Caco-2 (cell line): ENCODE measurements around the gene PKM. TPM values are rescaled to one million over a fixed set of nuclear protein-coding genes. Genes with fewer than 3 reads are reported as not detected.
"Not testable (repeated sequence)": the region's sequence is repeated elsewhere in the genome, so short reads cannot be mapped to it uniquely, and the experiment has no call there.

ENCODE experiments used
- BruUV-seq: library from RNA; stranded (reverse); fragments of 400-500 nt; replicated peaks from 2 replicates; lab custom pipeline; 2021; lab: Mats Ljungman, UMichigan
- CTCF ChIA-PET: fragments of 300-600 bp; sonication (Branson Sonifier 250); formaldehyde crosslinking; loops from one replicate; lab custom pipeline; 2022; ENCODE audit warnings: antibody characterized with exemption; lab: Charles Lee
- POLR2A ChIA-PET: fragments of 300-600 bp; sonication (Branson Sonifier 250); formaldehyde crosslinking; loops from one replicate; lab custom pipeline; 2022; ENCODE audit warnings: antibody characterized with exemption; lab: Charles Lee
- DNase-seq, 2 experiments: peaks; one replicate each; pipeline versions ENCODE4 v3.0.0 to v3.0.0-alpha.2; 2020 to 2022
- H3K27me3 ChIP-seq: replicated peaks from 2 replicates; pipeline ENCODE4 v1.6.0; 2011; ENCODE audit warnings: low read length; ENCODE audit not compliant: control insufficient read depth, insufficient read depth
- H3K36me3 ChIP-seq: 2 replicates; pipeline ENCODE4 v1.5.1; 2011; ENCODE audit warnings: low read length; ENCODE audit not compliant: control insufficient read depth, insufficient read depth
- H3K4me1 ChIP-seq: fragments of 250-450 bp; sonication (Bioruptor Pico); 2 replicates; pipeline ENCODE4 v1.5.1; 2020; ENCODE audit warnings: mild to moderate bottlenecking
- H3K4me3 ChIP-seq: 2 replicates; pipeline ENCODE4 v1.5.1; 2011; ENCODE audit warnings: low read depth, mild to moderate bottlenecking, control low read depth, low read length
- H3K9me3 ChIP-seq: fragments of 250-450 bp; sonication (Bioruptor Pico); 2 replicates; pipeline ENCODE4 v1.5.1; 2020; ENCODE audit warnings: mild to moderate bottlenecking, moderate library complexity
- H3K27ac Mint-ChIP-seq: one replicate; pipeline ENCODE4 v1.8.0; 2022; ENCODE audit warnings: mixed read lengths; ENCODE audit not compliant: unreplicated experiment
- H3K27me3 Mint-ChIP-seq: one replicate; pipeline ENCODE4 v1.8.0; 2022; ENCODE audit warnings: mixed read lengths; ENCODE audit not compliant: insufficient read depth, unreplicated experiment
- H3K36me3 Mint-ChIP-seq: one replicate; pipeline ENCODE4 v1.8.0; 2022; ENCODE audit warnings: mild to moderate bottlenecking, mixed read lengths; ENCODE audit not compliant: insufficient read depth, unreplicated experiment
- H3K4me1 Mint-ChIP-seq: one replicate; pipeline ENCODE4 v1.8.0; 2022; ENCODE audit warnings: low read depth, mixed read lengths; ENCODE audit not compliant: unreplicated experiment
- H3K4me3 Mint-ChIP-seq: one replicate; pipeline ENCODE4 v1.8.0; 2022; ENCODE audit warnings: mild to moderate bottlenecking, moderate library complexity, mixed read lengths; ENCODE audit not compliant: unreplicated experiment
- H3K9me3 Mint-ChIP-seq: one replicate; pipeline ENCODE4 v1.8.0; 2022; ENCODE audit warnings: mixed read lengths; ENCODE audit not compliant: unreplicated experiment
- CTCF ChIP-seq, 2 experiments: fragments of 200-600 bp in 1 of 2; IDR thresholded peaks; 1 replicate in 1 of 2; 2 replicates in 1 of 2; pipeline versions ENCODE4 v1.5.1 to v1.8.0; 2011 to 2022; ENCODE audit warnings: antibody characterized with exemption in 1 of 2, control low read depth in 1 of 2, inconsistent platforms in 1 of 2, low read depth in 1 of 2, low read length in 1 of 2, mild to moderate bottlenecking in 1 of 2, moderate library complexity in 1 of 2; ENCODE audit not compliant: insufficient read depth in 1 of 2, severe bottlenecking in 1 of 2, unreplicated experiment in 1 of 2
- intact Hi-C: fragments of 100-400 bp; cut with micrococcal nuclease; formaldehyde crosslinking; loops from one replicate; pipeline ENCODE4 v1.10.0; 2022; ENCODE audit not compliant: unreplicated experiment
- total RNA-seq: library from RNA; stranded (reverse); gene quantifications from 2 replicates; pipeline ENCODE4 v1.2.3, GENCODE V29; 2022

The PKM gene
- total RNA-seq, 1 experiment from 2014 or later, result 733 TPM

GRCh38 chr15:72276326-72276700 is 45.3 kb upstream of the PKM start:
- no peak overlapping the region for H3K4me3 Mint-ChIP-seq
- DNase-seq, result no peak
- Histone ChIP-seq H3K27me3 (no peaks in the 10 kb centered on the region), H3K4me1 (no peaks in the 10 kb centered on the region), H3K9me3 (no peaks in the 10 kb centered on the region), H3K4me3 (no peak overlapping the region), H3K36me3 (no peaks in the 10 kb centered on the region)
- POLR2A ChIA-PET, result no interaction called here
- no TSS peak for BruUV-seq
- CTCF ChIA-PET, result no interaction called here
- no peaks in the 10 kb centered on the region for H3K9me3 Mint-ChIP-seq
- TF ChIP-seq CTCF (IDR thresholded peaks at IDR 0.05; ENCODE audit: insufficient read depth in 1 of 2, low read depth in 1 of 2, low read length in 1 of 2, severe bottlenecking in 1 of 2, unreplicated experiment in 1 of 2), result no peak
- no peaks in the 10 kb centered on the region for H3K27me3 Mint-ChIP-seq
- no peaks in the 10 kb centered on the region for H3K36me3 Mint-ChIP-seq
- H3K4me1 Mint-ChIP-seq, result no peaks in the 10 kb centered on the region
- intact Hi-C loops, result no loop called here
- no peak overlapping the region for H3K27ac Mint-ChIP-seq

- POLR2A ChIA-PET, H3K9me3 Mint-ChIP-seq, H3K36me3 Mint-ChIP-seq: not testable (repeated sequence)
These were observed 44.8 kb upstream of the PKM start for GRCh38 chr15:72275635-72276325.

GRCh38 chr15:72272997-72273352 is 42.0 kb upstream of the PKM start:
- Mint-ChIP-seq H3K36me3 (peaks cover 11% of the 10 kb centered on the region), H3K4me1 (peaks cover 8% of the 10 kb centered on the region), H3K27me3 (no peaks in the 10 kb centered on the region), H3K4me3 (peak overlapping the region; percentile 83), H3K27ac (no peak overlapping the region), H3K9me3 (no peaks in the 10 kb centered on the region)
- Histone ChIP-seq H3K36me3 (no peaks in the 10 kb centered on the region; the same call in 1 of the 2 replicates), H3K4me1 (peaks cover 4% of the 10 kb centered on the region), H3K4me3 (peak overlapping the region; percentile 8), H3K27me3 (no peaks in the 10 kb centered on the region), H3K9me3 (no peaks in the 10 kb centered on the region)
- BruUV-seq, result no TSS peak
- ChIA-PET CTCF (interaction anchor here (0.6 kb wide), 1 partner anchor 330 kb away, joined by 4 read pairs; no protein-coding TSS in a partner anchor), POLR2A (interaction anchor here (0.7 kb wide), 1 partner anchor 412 kb away, joined by 3 read pairs; no protein-coding TSS in a partner anchor)
- no peak for DNase-seq
- intact Hi-C loops, result loop anchor here (1.0 kb wide), 1 partner anchor 42 kb away; the partner anchor contains the start of gene PKM
- no peak for TF ChIP-seq CTCF (IDR thresholded peaks at IDR 0.05; ENCODE audit: insufficient read depth in 1 of 2, low read depth in 1 of 2, low read length in 1 of 2, severe bottlenecking in 1 of 2, unreplicated experiment in 1 of 2)

More at GRCh38 chr15:72275635-72276325, 44.8 kb upstream of the PKM start:
- DNase-seq, H3K36me3 ChIP-seq, H3K4me3 ChIP-seq, H3K27me3 Mint-ChIP-seq, H3K4me3 Mint-ChIP-seq, BruUV-seq, intact Hi-C loops, H3K27ac Mint-ChIP-seq, H3K4me1 Mint-ChIP-seq, H3K27me3 ChIP-seq, H3K4me1 ChIP-seq, CTCF ChIA-PET, H3K9me3 ChIP-seq: not testable (repeated sequence)
